ENCODE data around the gene MAU2. TPM values are rescaled to one million over a fixed set of nuclear protein-coding genes. Genes with fewer than 3 reads are reported as not detected.
A peak's percentile ranks its signal among the peaks of the same experiment; 100 is the strongest.

MAU2 gene
- total RNA-seq (10 to 100 TPM; 23.0 to 31.0 TPM), polyA plus RNA-seq (10 to 100 TPM in 1 of 2 donors, 1 to 10 TPM in 1; 7.5 to 12.7 TPM)

- peak within 1 kb of the TSS; percentile 59 to 97 for H3K9ac ChIP-seq (ENCODE audit: low read depth in 1 of 2, low read length in 2 of 2)
- under 1% methylated on average over 67 of the region's 67 CpGs for WGBS
- DNase-seq (ENCODE audit: low spot score) = peak; percentile 87
- peak within 1 kb of the TSS; percentile 62 to 90 (median 71) for H3K4me3 ChIP-seq (ENCODE audit: low read depth in 1 of 3, low read length in 3 of 3)
- H3K9me3 ChIP-seq (ENCODE audit: control insufficient read depth in 4 of 4, low read length in 3 of 4) = no peaks in the 10 kb centered on the region
- peaks cover 0 to 21% (median 15%) of the 10 kb centered on the region in 4 donors for H3K36me3 ChIP-seq (ENCODE audit: control insufficient read depth in 4 of 4, insufficient read depth in 3 of 4, low read depth in 1 of 4, low read length in 3 of 4)
- peaks cover 10 to 21% (median 17%) of the 10 kb centered on the region in 4 donors for H3K4me1 ChIP-seq (ENCODE audit: control insufficient read depth in 4 of 4, insufficient read depth in 4 of 4, low read length in 3 of 4)
- TF ChIP-seq NR2F2 (IDR thresholded peaks at IDR 0.05) (no peak), ZBTB33 (IDR thresholded peaks at IDR 0.05) (peak; percentile 99), FOXA1 (IDR thresholded peaks at IDR 0.05) (peak; percentile 12), GABPA (IDR thresholded peaks at IDR 0.05 in 1 of 2, conservative IDR thresholded peaks at IDR 0.05 in 1 of 2) (peak in 1 of 2 donors; percentile 84), REST (IDR thresholded peaks at IDR 0.05) (peak; percentile 91), HNF4A (conservative IDR thresholded peaks at IDR 0.05) (no peak), YY1 (IDR thresholded peaks at IDR 0.05) (peak; percentile 96), ATF3 (IDR thresholded peaks at IDR 0.05) (no peak), SP1 (IDR thresholded peaks at IDR 0.05) (peak; percentile 48), TAF1 (conservative IDR thresholded peaks at IDR 0.05) (peak; percentile 98), RAD21 (IDR thresholded peaks at IDR 0.05) (peak; percentile 37 to 46), CTCF (IDR thresholded peaks at IDR 0.05; ENCODE audit: low read depth, low read length, missing input control) (peak; percentile 39)
- no peaks in the 10 kb centered on the region for H3K27me3 ChIP-seq (ENCODE audit: control insufficient read depth in 4 of 4, insufficient read depth in 4 of 4, low read length in 3 of 4)
- H3K27ac ChIP-seq (ENCODE audit: low read depth in 1 of 2, low read length in 2 of 2) = peak within 1 kb of the TSS; percentile 75 to 92
Measured at GRCh38 chr19:19320361-19321140, at the start of gene MAU2, which contains the start of gene SUGP1. Gene MAU2 (plus strand): TSS chr19:19320829. CDS start chr19:19320860, 31 bp downstream. Gene SUGP1 (minus strand): TSS chr19:19320509. CDS start chr19:19320496, 13 bp downstream.
